Mesothelial cell of epicardium (in vitro differentiated cells): ENCODE results near the gene PWWP3B. TPM values are rescaled to one million over a fixed set of nuclear protein-coding genes. Genes with fewer than 3 reads are reported as not detected.

Source experiments
- DNase-seq, 2 experiments: peaks; one replicate each; pipeline ENCODE4 v3.0.0; 2021; ENCODE audit warnings: low spot score in 2 of 2; ENCODE audit not compliant: unreplicated experiment in 2 of 2
- H3K27ac Mint-ChIP-seq: 2 replicates; pipeline ENCODE4 v1.8.0; 2021; ENCODE audit warnings: mixed read lengths
- H3K27me3 Mint-ChIP-seq: 2 replicates; pipeline ENCODE4 v1.8.0; 2021; ENCODE audit warnings: low read depth, mixed read lengths
- H3K36me3 Mint-ChIP-seq: 2 replicates; pipeline ENCODE4 v1.8.0; 2021; ENCODE audit warnings: mixed read lengths
- H3K4me1 Mint-ChIP-seq: 2 replicates; pipeline ENCODE4 v1.8.0; 2021; ENCODE audit warnings: mixed read lengths
- H3K4me3 Mint-ChIP-seq: 2 replicates; pipeline ENCODE4 v1.8.0; 2021; ENCODE audit warnings: mild to moderate bottlenecking, moderate library complexity, mixed read lengths
- H3K9me3 Mint-ChIP-seq: 2 replicates; pipeline ENCODE4 v1.8.0; 2021; ENCODE audit warnings: mixed read lengths
- total RNA-seq: library from RNA; stranded (reverse); gene quantifications from 3 replicates; pipeline ENCODE4 v1.2.1, GENCODE V29; 2021
- TF ChIP-seq, protein P1 (sequence below): fragments of 200-600 bp; sonication (generic); IDR thresholded peaks from one replicate; pipeline ENCODE4 v1.5.0; 2021; ENCODE audit warnings: antibody characterized with exemption; ENCODE audit not compliant: unreplicated experiment

PWWP3B gene
- total RNA-seq, 1 donor from 2014 or later, result 3.9 TPM

DNA sequence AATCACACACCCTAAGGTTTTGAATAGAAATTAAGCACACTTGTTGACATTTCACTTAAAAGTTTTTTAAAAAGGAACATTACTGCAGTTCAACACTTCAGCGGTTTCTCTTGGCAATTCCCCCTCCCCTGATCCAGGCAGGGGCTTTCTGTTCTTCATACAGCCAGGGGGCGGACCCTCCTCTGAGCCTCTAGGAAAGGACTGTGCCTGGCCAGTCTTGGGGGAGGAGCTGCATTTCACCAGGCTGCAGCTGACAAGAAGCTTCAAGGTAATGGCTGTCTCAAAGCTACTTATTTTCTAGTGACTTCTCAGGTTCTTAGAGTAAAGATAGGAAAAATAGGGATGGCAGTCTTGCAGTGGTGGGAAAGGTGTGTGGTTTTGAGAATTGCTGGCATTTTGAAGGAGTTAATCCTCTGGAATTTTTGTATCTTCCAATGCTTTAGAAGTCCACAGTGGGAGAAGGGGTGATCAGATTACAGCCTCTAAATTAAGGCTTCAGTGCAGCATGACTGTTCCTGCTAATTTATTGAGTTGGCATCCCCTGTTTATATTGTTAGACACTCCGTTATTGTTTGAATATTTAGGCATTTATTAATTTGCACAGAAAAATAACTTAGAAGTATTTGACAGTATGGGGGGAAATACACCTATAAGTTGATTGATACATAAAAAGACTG is 33.5 kb downstream of the PWWP3B start:
- DNase-seq, result no peak
- Mint-ChIP-seq H3K4me3 (no peak overlapping the region), H3K27me3 (no peaks in the 10 kb centered on the region), H3K9me3 (peaks cover 53% of the 10 kb centered on the region), H3K36me3 (peaks cover 12% of the 10 kb centered on the region), H3K4me1 (peaks cover 4% of the 10 kb centered on the region), H3K27ac (no peak overlapping the region)
- TF ChIP-seq, protein P1, sequence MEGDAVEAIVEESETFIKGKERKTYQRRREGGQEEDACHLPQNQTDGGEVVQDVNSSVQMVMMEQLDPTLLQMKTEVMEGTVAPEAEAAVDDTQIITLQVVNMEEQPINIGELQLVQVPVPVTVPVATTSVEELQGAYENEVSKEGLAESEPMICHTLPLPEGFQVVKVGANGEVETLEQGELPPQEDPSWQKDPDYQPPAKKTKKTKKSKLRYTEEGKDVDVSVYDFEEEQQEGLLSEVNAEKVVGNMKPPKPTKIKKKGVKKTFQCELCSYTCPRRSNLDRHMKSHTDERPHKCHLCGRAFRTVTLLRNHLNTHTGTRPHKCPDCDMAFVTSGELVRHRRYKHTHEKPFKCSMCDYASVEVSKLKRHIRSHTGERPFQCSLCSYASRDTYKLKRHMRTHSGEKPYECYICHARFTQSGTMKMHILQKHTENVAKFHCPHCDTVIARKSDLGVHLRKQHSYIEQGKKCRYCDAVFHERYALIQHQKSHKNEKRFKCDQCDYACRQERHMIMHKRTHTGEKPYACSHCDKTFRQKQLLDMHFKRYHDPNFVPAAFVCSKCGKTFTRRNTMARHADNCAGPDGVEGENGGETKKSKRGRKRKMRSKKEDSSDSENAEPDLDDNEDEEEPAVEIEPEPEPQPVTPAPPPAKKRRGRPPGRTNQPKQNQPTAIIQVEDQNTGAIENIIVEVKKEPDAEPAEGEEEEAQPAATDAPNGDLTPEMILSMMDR, result no peak

DNA sequence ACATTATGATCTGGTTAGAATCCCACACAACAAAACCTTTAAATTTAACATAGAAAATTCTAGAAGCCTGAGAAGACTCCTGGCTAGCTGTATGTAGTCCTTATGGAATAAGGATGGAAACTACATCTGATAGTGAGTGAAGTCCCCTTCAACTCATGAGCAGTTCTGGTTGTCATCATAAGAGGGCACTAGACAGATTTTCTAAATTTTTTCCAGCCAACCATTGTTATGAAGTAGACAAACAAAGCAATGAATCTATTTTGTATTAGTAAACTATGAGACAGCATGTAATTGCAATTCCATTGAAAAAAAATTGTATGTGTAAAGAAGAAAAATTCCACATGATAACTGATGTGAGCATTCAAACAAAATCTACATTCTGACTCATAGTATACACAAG is 35.2 kb downstream of the PWWP3B start:
- H3K27me3 Mint-ChIP-seq, result no peaks in the 10 kb centered on the region
- H3K36me3 Mint-ChIP-seq, result peaks cover 12% of the 10 kb centered on the region
- no peak overlapping the region for H3K27ac Mint-ChIP-seq
- no peak overlapping the region for H3K4me3 Mint-ChIP-seq
- H3K4me1 Mint-ChIP-seq, result peaks cover 4% of the 10 kb centered on the region
- peaks cover 54% of the 10 kb centered on the region for H3K9me3 Mint-ChIP-seq
- TF ChIP-seq, protein P1, result no peak
- DNase-seq, result no peak

DNA sequence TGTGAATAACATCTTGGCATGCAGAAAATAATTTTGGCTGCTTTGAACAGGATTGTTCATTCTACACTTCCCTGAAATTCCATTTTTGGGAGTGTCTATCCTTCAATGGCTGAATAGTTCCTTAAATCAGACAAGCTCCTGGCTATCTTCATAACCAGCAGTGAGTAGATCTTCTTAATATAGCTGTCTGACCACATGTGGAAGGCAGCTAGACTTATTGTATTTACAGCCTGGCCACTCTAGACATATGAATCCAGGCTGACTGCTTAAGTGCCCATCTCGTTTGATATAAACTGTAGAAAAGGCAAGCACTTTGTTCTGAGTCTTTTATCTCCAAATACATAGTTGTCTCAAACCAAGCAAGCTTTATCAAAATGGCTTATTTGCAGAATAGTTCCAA is 40.0 kb downstream of the PWWP3B start:
- Mint-ChIP-seq H3K9me3 (peaks cover 70% of the 10 kb centered on the region), H3K4me1 (no peaks in the 10 kb centered on the region), H3K36me3 (peaks cover 15% of the 10 kb centered on the region), H3K4me3 (no peak overlapping the region), H3K27me3 (no peaks in the 10 kb centered on the region), H3K27ac (no peak overlapping the region)
- TF ChIP-seq, protein P1, result no peak
- DNase-seq, result no peak

Other genes starting within 250 kb of the PWWP3B start
- not detected in 3 replicates for gene SERPINA7, start 129.6 kb upstream of the PWWP3B start, total RNA-seq